Heart left ventricle (tissue), 16 donors: Measurements from ENCODE around the gene PPP1R3D. TPM values are rescaled to one million over a fixed set of nuclear protein-coding genes. Genes with fewer than 3 reads are reported as not detected.

Source experiments
- ATAC-seq, 4 donors: fragments of 200-7000 bp; cut with Tn5 transposase; one replicate each; pipeline ENCODE4 v1.9.1; 2020 to 2022; ENCODE audit warnings: moderate library complexity in 4 of 4, mild to moderate bottlenecking in 3 of 4, moderate number of reproducible peaks in 1 of 4
- DNase-seq, 5 donors: peaks; one replicate each; pipeline ENCODE4 v3.0.0-alpha.2; 2020
- H3K27ac ChIP-seq, 12 donors: fragments of 200-600 bp; sonication (generic) in 4 of 12; one replicate each; pipeline versions ENCODE4 v1.5.0 to v1.8.0; 2016 to 2022; ENCODE audit warnings: mild to moderate bottlenecking in 2 of 12
- H3K27me3 ChIP-seq, 9 donors: fragments of 200-600 bp; sonication (generic) in 2 of 9; one replicate each; pipeline versions ENCODE4 v1.5.1 to v1.8.0; 2016 to 2022; ENCODE audit warnings: mild to moderate bottlenecking in 3 of 9
- H3K36me3 ChIP-seq, 9 donors: fragments of 200-600 bp; sonication (generic) in 2 of 9; one replicate each; pipeline versions ENCODE4 v1.5.0 to v1.8.0; 2018 to 2022; ENCODE audit warnings: mild to moderate bottlenecking in 2 of 9
- H3K4me1 ChIP-seq, 12 donors: fragments of 200-600 bp; sonication (generic) in 4 of 12; one replicate each; pipeline versions ENCODE4 v1.5.0 to v1.8.0; 2016 to 2022; ENCODE audit warnings: mild to moderate bottlenecking in 3 of 12
- H3K4me3 ChIP-seq, 12 donors: fragments of 200-600 bp; sonication (generic) in 4 of 12; one replicate each; pipeline versions ENCODE4 v1.5.0 to v1.8.0; 2017 to 2022; ENCODE audit warnings: mild to moderate bottlenecking in 9 of 12, moderate library complexity in 4 of 12
- H3K9me3 ChIP-seq, 12 donors: fragments of 200-600 bp; sonication (generic) in 4 of 12; one replicate each; pipeline versions ENCODE4 v1.5.0 to v1.8.0; 2016 to 2022; ENCODE audit warnings: mild to moderate bottlenecking in 1 of 12
- POLR2A ChIP-seq, 2 donors: fragments of 450-650 bp; IDR thresholded peaks; one replicate each; pipeline ENCODE4 v1.6.1; 2017; ENCODE audit warnings: antibody characterized with exemption in 2 of 2, mild to moderate bottlenecking in 2 of 2, moderate library complexity in 2 of 2
- WGBS, 4 donors: extraction: QIAGEN DNeasy Blood & Tissue Kit in 2 of 4; methylation state at CpG; one replicate each; pipeline versions ENCODE4 v1.1.5 to v1.1.7; 2013 to 2018; 5-methylcytosine and 5-hydroxymethylcytosine counted together
- intact Hi-C, 10 donors: fragments of 100-400 bp; cut with DNase I; formaldehyde crosslinking; loops; one replicate each; pipeline versions ENCODE4 v1.11.1 to v1.14.2; 2022
- polyA plus RNA-seq, 2 donors: library from polyadenylated mRNA; stranded (reverse); fragments of 200-250 nt; gene quantifications; one replicate each; pipeline ENCODE4 v1.2.3, GENCODE V29; 2013
- total RNA-seq, 9 donors: library from RNA; depleted of rRNA in 2 of 9; stranded (reverse); fragments of >200 nt in 2 of 9; fragmentation: NEBNext Ultra II Directional in 3 of 9; extraction: Animal tissue kit (Norgen Biotek cat#: 25700) in 3 of 9; gene quantifications; one replicate each; pipeline versions ENCODE4 v1.1.0 to v1.2.4, GENCODE V29; 2016 to 2023
- TF ChIP-seq, protein P1 (sequence below), 12 donors: fragments of 200-600 bp; sonication (generic) in 4 of 12; IDR thresholded peaks; one replicate each; pipeline versions ENCODE4 v1.5.0 to v1.8.0; 2018 to 2022; ENCODE audit warnings: antibody characterized with exemption in 12 of 12, mild to moderate bottlenecking in 5 of 12
- donor health status: ischemic (EF 13 %, LVEDD 7.1; RV severe dilation, severe dysfunction).
- donor health status: healthy with polysubstance abuse.
- donor health status: DM: no; HTN: yes; CAD: no.
- donor health status: DM: no; HTN: no; CAD: no.
- donor health status: ischemic (EF 25% LVEDD 6.9; RV normal size, moderate dysfunction).
- donor health status: ischemic (EF 25% LVEDD 5.7; RV mildly dilated, moderate dysfunction).
- donor health status: healthy.
- donor health status: DM: yes; HTN: yes; CAD: no.
- donor health status: ischemic (EF 35%, LVEDD 5.7; RV mildly dilated, moderate dysfunction).
- donor health status: nonischemic (EF 11% LVEDD 7.7; RV severe dilation, severe dysfunction).
- donor health status: DM: yes; HTN: yes; CAD: no.
- donor health status: PGD.
- donor health status: ischemic (EF 29% LVEDD 5.4; RV normal size, mild dysfunction).
- donor health status: nonischemic (EF 23%, LVEDD 6.1; RV moderate dilation, normal function).

The PPP1R3D gene
- total and polyA plus RNA-seq, 11 donors: 5.6 to 14.7 (median 12.5) TPM

DNA sequence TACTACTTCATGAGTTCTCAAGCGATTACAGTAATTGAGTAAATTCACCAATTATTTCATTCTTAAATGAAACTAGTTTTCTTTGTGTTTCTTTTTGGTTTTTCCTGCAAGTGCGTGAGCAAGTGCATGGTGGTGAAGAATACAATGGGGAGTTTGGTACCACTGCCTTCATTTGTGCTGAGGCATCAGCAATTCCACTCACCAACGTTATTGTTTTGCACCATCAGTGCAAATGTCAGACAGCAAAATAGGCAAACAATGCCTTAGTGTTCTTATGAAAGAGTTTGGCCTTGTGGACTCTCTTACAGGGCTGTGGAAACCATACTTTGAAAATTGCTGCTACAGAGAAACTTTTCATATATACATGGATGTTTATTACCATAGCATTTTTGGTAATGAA is 26.3 kb upstream of the PPP1R3D start:
- H3K4me3 ChIP-seq: no peak overlapping the region
- no peaks in the 10 kb centered on the region for H3K9me3 ChIP-seq
- intact Hi-C loops: no loop called here
- WGBS, 4 donors: 78 to 91% (median 89%) methylated on average over 3 of the region's 3 CpGs
- no peaks in the 10 kb centered on the region for H3K27me3 ChIP-seq
- DNase-seq (no peak), ATAC-seq (no peak)
- no peaks in the 10 kb centered on the region for H3K4me1 ChIP-seq
- no peak overlapping the region for H3K27ac ChIP-seq
- no peaks in the 10 kb centered on the region for H3K36me3 ChIP-seq
- TF ChIP-seq, protein P1, sequence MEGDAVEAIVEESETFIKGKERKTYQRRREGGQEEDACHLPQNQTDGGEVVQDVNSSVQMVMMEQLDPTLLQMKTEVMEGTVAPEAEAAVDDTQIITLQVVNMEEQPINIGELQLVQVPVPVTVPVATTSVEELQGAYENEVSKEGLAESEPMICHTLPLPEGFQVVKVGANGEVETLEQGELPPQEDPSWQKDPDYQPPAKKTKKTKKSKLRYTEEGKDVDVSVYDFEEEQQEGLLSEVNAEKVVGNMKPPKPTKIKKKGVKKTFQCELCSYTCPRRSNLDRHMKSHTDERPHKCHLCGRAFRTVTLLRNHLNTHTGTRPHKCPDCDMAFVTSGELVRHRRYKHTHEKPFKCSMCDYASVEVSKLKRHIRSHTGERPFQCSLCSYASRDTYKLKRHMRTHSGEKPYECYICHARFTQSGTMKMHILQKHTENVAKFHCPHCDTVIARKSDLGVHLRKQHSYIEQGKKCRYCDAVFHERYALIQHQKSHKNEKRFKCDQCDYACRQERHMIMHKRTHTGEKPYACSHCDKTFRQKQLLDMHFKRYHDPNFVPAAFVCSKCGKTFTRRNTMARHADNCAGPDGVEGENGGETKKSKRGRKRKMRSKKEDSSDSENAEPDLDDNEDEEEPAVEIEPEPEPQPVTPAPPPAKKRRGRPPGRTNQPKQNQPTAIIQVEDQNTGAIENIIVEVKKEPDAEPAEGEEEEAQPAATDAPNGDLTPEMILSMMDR (IDR thresholded peaks at IDR 0.05): no peak
- no peak for TF ChIP-seq POLR2A (IDR thresholded peaks at IDR 0.05)

DNA sequence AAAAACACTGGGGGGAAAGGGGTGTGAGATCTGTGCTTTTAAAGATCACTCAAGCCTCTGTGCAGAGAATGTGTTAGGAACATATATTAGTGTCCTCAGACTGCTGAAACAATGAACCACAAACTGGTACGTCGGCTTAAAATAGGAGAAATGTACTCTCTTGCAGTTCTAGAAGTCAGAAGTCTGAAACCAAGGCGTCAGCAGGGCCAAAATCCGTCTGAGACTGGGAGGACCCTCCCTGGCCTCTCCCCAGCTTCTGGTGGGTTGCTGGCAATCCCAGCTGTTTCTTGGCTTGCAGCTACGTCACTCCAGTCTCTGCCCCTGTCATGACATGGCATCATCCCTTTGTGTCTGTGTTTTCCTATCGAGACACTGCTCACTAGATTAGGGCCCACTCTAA is 22.1 kb upstream of the PPP1R3D start:
- Histone ChIP-seq H3K36me3 (peaks cover 0 to 8% (median 0%) of the 10 kb centered on the region in 9 donors), H3K4me1 (no peaks in the 10 kb centered on the region), H3K27ac (no peak overlapping the region), H3K27me3 (no peaks in the 10 kb centered on the region), H3K9me3 (no peaks in the 10 kb centered on the region), H3K4me3 (no peak overlapping the region)
- no peak for DNase-seq
- ATAC-seq: no peak
- 86 to 92% (median 90%) methylated on average over 6 of the region's 6 CpGs for WGBS, 4 donors
- intact Hi-C loops: no loop called here
- TF ChIP-seq POLR2A (IDR thresholded peaks at IDR 0.05): no peak
- TF ChIP-seq, protein P1 (IDR thresholded peaks at IDR 0.05): no peak

DNA sequence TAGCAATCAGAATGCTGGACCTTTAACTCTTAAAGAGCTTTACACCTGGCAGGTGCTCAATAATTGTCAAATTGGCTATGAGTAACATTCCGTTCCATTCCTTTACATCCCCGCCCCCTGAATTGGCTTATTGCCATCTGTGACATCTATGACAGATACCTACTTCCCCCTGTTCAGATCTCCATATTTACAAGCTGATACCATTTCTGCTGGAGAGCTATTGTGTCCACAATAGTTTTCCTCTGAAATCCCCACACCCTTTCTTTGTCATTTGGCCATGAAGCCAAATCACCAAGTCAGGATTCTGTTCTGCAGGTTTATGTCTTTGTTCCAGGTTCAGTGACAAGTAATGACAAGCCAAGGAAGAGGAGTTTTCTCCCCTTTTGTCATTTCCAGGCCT is 21.3 kb upstream of the PPP1R3D start:
- Histone ChIP-seq H3K36me3 (peaks cover 0 to 8% (median 0%) of the 10 kb centered on the region in 9 donors), H3K27me3 (no peaks in the 10 kb centered on the region), H3K4me3 (no peak overlapping the region), H3K9me3 (no peaks in the 10 kb centered on the region), H3K4me1 (no peaks in the 10 kb centered on the region), H3K27ac (no peak overlapping the region)
- no peak for ATAC-seq
- WGBS, 4 donors: 74 to 90% (median 82%) methylated on average over 2 of the region's 2 CpGs
- intact Hi-C loops: no loop called here
- TF ChIP-seq, protein P1 (IDR thresholded peaks at IDR 0.05): no peak
- no peak for TF ChIP-seq POLR2A (IDR thresholded peaks at IDR 0.05)
- DNase-seq: no peak

DNA sequence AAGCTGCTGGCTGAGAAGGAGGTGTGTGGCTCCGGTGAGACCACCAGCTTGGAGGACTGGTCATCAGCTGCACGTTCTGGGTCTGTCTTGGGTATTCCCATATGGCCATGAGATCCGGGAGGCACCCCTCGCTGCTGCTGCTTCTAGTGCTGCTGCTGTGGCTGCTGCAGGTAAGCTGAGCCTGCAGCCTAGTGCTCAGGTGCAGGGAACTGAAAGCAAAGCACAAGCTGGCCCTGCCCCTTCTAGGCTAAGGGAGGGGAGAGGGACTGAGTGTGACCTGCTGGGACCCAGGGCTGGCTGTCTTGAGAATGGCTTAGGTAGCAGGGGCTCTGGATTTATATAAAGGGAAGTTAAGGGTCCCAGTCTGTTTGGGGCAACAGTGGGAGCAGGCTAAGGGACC is 18.5 kb upstream of the PPP1R3D start:
- Histone ChIP-seq H3K4me1 (no peaks in the 10 kb centered on the region), H3K27me3 (no peaks in the 10 kb centered on the region), H3K36me3 (peaks cover 0 to 8% (median 0%) of the 10 kb centered on the region in 9 donors), H3K4me3 (no peak overlapping the region), H3K9me3 (no peaks in the 10 kb centered on the region), H3K27ac (no peak overlapping the region)
- intact Hi-C loops: no loop called here
- ATAC-seq: no peak
- DNase-seq: no peak
- WGBS, 4 donors: 90 to 97% (median 93%) methylated on average over 4 of the region's 4 CpGs
- TF ChIP-seq, protein P1 (IDR thresholded peaks at IDR 0.05): no peak
- TF ChIP-seq POLR2A (IDR thresholded peaks at IDR 0.05): no peak
